Measurements from ENCODE around the gene NAPG.
"Not testable (repeated sequence)": the region's sequence is repeated elsewhere in the genome, so short reads cannot be mapped to it uniquely, and the experiment has no call there.

The NAPG gene

DNA sequence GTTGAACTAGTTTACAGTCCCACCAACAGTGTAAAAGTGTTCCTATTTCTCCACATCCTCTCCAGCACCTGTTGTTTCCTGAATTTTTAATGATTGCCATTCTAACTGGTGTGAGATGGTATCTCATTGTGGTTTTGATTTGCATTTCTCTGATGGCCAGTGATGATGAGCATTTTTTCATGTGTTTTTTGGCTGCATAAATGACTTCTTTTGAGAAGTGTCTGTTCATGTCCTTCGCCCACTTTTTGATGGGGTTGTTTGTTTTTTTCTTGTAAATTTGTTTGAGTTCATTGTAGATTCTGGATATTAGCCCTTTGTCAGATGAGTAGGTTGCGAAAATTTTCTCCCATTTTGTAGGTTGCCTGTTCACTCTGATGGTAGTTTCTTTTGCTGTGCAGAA lies 47.4 kb downstream of the NAPG start:
- not testable (repeated sequence) for H3K4me3 ChIP-seq (ENCODE audit: low read length in 2 of 2); H3K4me1 ChIP-seq (ENCODE audit: control insufficient read depth in 2 of 2, insufficient read depth in 2 of 2, low read length in 2 of 2); H3K27me3 ChIP-seq (ENCODE audit: control insufficient read depth in 2 of 2, insufficient read depth in 2 of 2, low read length in 2 of 2); H3K9me3 ChIP-seq (ENCODE audit: control insufficient read depth in 2 of 2, low read length in 2 of 2); H3K9ac ChIP-seq (ENCODE audit: low read depth in 1 of 2, low read length in 2 of 2); H3K36me3 ChIP-seq (ENCODE audit: control insufficient read depth in 2 of 2, insufficient read depth in 2 of 2, low read length in 2 of 2); H3K27ac ChIP-seq (ENCODE audit: low read depth in 2 of 2, low read length in 2 of 2)

GRCh38 chr18:10574412-10574811 lies 48.6 kb downstream of the NAPG start:
- not testable (repeated sequence) for H3K4me3 ChIP-seq (ENCODE audit: low read length in 2 of 2); H3K9ac ChIP-seq (ENCODE audit: low read depth in 1 of 2, low read length in 2 of 2); H3K4me1 ChIP-seq (ENCODE audit: control insufficient read depth in 2 of 2, insufficient read depth in 2 of 2, low read length in 2 of 2); H3K36me3 ChIP-seq (ENCODE audit: control insufficient read depth in 2 of 2, insufficient read depth in 2 of 2, low read length in 2 of 2); H3K27me3 ChIP-seq (ENCODE audit: control insufficient read depth in 2 of 2, insufficient read depth in 2 of 2, low read length in 2 of 2); H3K9me3 ChIP-seq (ENCODE audit: control insufficient read depth in 2 of 2, low read length in 2 of 2); H3K27ac ChIP-seq (ENCODE audit: low read depth in 2 of 2, low read length in 2 of 2)

- not testable (repeated sequence) for H3K27me3 ChIP-seq (ENCODE audit: control insufficient read depth in 2 of 2, insufficient read depth in 2 of 2, low read length in 2 of 2); H3K4me3 ChIP-seq (ENCODE audit: low read length in 2 of 2); H3K4me1 ChIP-seq (ENCODE audit: control insufficient read depth in 2 of 2, insufficient read depth in 2 of 2, low read length in 2 of 2); H3K27ac ChIP-seq (ENCODE audit: low read depth in 2 of 2, low read length in 2 of 2); H3K36me3 ChIP-seq (ENCODE audit: control insufficient read depth in 2 of 2, insufficient read depth in 2 of 2, low read length in 2 of 2); H3K9ac ChIP-seq (ENCODE audit: low read depth in 1 of 2, low read length in 2 of 2); H3K9me3 ChIP-seq (ENCODE audit: control insufficient read depth in 2 of 2, low read length in 2 of 2)
These were observed 52.2 kb downstream of the NAPG start for GRCh38 chr18:10577842-10578572.

- H3K9me3 ChIP-seq (ENCODE audit: control insufficient read depth in 2 of 2, low read length in 2 of 2); H3K9ac ChIP-seq (ENCODE audit: low read depth in 1 of 2, low read length in 2 of 2): not testable (repeated sequence)
These were observed 52.7 kb downstream of the NAPG start for GRCh38 chr18:10578573-10578899.

DNA sequence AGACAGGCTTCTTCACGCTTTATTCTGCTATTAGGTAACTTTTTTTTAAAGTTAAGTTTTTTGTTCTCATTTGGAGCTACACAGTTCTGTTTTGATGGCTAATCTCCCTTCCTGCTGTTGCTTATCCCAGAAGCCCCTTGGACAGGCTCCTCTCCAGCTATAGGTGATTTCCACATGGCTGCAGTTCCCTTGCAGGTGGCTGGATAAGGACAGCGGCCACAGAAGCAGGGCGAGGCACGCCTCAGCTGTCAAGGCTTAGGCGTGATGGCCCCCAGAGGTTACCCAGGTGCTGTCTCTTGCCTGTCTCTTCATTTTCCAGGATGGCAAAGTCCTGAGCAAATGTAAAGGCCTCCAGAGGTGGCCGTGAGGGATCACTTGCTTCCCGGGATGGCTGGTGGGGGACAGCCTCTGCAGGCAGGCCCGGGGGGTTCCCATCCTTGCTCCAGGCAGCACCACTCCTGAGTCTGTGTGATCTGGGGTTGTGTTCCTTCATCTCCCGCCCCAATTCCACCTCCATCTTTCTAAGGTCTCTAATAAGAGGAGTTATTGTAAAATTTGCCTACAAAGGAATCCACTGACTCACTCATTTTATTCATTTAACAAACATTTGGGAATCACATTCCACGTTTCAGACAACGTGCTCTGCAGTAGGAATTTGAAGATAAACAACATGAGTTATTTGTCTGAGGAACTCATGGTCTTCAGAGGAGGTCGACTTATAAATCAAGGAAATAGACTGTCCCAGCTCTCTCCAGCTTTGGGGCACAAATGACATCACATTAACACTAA lies 53.4 kb downstream of the NAPG start:
- Histone ChIP-seq H3K4me3 (ENCODE audit: low read length in 2 of 2) (no peak overlapping the region), H3K27ac (ENCODE audit: low read depth in 2 of 2, low read length in 2 of 2) (no peak overlapping the region), H3K9me3 (ENCODE audit: control insufficient read depth in 2 of 2, low read length in 2 of 2) (no peaks in the 10 kb centered on the region), H3K9ac (ENCODE audit: low read depth in 1 of 2, low read length in 2 of 2) (no peak overlapping the region), H3K4me1 (ENCODE audit: control insufficient read depth in 2 of 2, insufficient read depth in 2 of 2, low read length in 2 of 2) (no peaks in the 10 kb centered on the region), H3K27me3 (ENCODE audit: control insufficient read depth in 2 of 2, insufficient read depth in 2 of 2, low read length in 2 of 2) (no peaks in the 10 kb centered on the region), H3K36me3 (ENCODE audit: control insufficient read depth in 2 of 2, insufficient read depth in 2 of 2, low read length in 2 of 2) (no peaks in the 10 kb centered on the region)

More at GRCh38 chr18:10578573-10578899, 52.7 kb downstream of the NAPG start:
- H3K36me3 ChIP-seq (ENCODE audit: control insufficient read depth in 2 of 2, insufficient read depth in 2 of 2, low read length in 2 of 2); H3K4me3 ChIP-seq (ENCODE audit: low read length in 2 of 2); H3K27ac ChIP-seq (ENCODE audit: low read depth in 2 of 2, low read length in 2 of 2); H3K4me1 ChIP-seq (ENCODE audit: control insufficient read depth in 2 of 2, insufficient read depth in 2 of 2, low read length in 2 of 2); H3K27me3 ChIP-seq (ENCODE audit: control insufficient read depth in 2 of 2, insufficient read depth in 2 of 2, low read length in 2 of 2): not testable (repeated sequence)

GRCh38 chr18:10580215-10580614 lies 54.4 kb downstream of the NAPG start:
- no peaks in the 10 kb centered on the region for H3K9me3 ChIP-seq (ENCODE audit: control insufficient read depth in 2 of 2, low read length in 2 of 2)
- no peaks in the 10 kb centered on the region for H3K27me3 ChIP-seq (ENCODE audit: control insufficient read depth in 2 of 2, insufficient read depth in 2 of 2, low read length in 2 of 2)
- no peaks in the 10 kb centered on the region for H3K4me1 ChIP-seq (ENCODE audit: control insufficient read depth in 2 of 2, insufficient read depth in 2 of 2, low read length in 2 of 2)
- no peak overlapping the region for H3K9ac ChIP-seq (ENCODE audit: low read depth in 1 of 2, low read length in 2 of 2)
- H3K27ac ChIP-seq (ENCODE audit: low read depth in 2 of 2, low read length in 2 of 2) = no peak overlapping the region
- no peak overlapping the region for H3K4me3 ChIP-seq (ENCODE audit: low read length in 2 of 2)
- H3K36me3 ChIP-seq (ENCODE audit: control insufficient read depth in 2 of 2, insufficient read depth in 2 of 2, low read length in 2 of 2) = no peaks in the 10 kb centered on the region

DNA sequence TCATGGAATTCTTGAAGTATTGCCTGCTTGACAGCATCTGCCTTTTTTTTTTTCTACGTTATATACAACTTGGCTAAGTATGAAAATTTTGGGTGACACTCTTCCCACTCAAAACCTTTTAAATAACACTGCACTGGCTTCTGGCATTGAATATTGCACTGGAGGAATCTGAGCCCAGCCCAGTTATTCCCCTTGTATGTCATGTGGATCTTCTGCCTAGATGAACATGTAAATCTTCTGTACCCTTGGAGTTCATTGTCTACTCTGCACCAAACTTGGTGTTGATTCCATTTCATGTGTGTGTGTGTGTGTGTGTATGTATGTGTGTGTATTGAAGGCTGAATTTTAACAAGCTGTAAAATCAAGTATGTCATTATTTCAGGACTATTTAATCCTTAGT lies 59.4 kb downstream of the NAPG start:
- no peak overlapping the region for H3K9ac ChIP-seq (ENCODE audit: low read depth in 1 of 2, low read length in 2 of 2)
- H3K9me3 ChIP-seq (ENCODE audit: control insufficient read depth in 2 of 2, low read length in 2 of 2) = no peaks in the 10 kb centered on the region
- H3K4me1 ChIP-seq (ENCODE audit: control insufficient read depth in 2 of 2, insufficient read depth in 2 of 2, low read length in 2 of 2) = no peaks in the 10 kb centered on the region
- H3K36me3 ChIP-seq (ENCODE audit: control insufficient read depth in 2 of 2, insufficient read depth in 2 of 2, low read length in 2 of 2) = no peaks in the 10 kb centered on the region
- no peak overlapping the region for H3K4me3 ChIP-seq (ENCODE audit: low read length in 2 of 2)
- no peaks in the 10 kb centered on the region for H3K27me3 ChIP-seq (ENCODE audit: control insufficient read depth in 2 of 2, insufficient read depth in 2 of 2, low read length in 2 of 2)
- H3K27ac ChIP-seq (ENCODE audit: low read depth in 2 of 2, low read length in 2 of 2) = no peak overlapping the region

DNA sequence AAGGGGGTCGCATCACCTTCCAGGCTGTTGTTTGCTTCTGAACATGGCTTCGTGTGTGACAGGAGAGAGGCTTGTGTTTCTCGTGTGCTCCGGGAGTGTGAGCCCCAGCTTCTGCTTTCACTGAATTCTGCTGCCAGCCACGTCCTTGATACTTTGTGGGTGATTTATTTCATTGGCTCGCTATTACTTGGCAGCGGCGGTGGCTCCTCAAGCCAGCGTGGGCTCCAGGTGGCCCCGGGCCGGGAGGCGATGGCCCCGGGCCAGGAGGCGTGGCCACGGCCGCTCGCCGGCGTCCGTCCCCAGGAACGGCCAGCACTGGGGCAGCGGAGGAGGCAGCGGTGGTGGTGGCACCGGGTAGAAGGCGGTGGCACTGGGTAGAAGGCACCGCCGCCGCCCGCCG lies 63.1 kb downstream of the NAPG start:
- H3K36me3 ChIP-seq (ENCODE audit: control insufficient read depth in 2 of 2, insufficient read depth in 2 of 2, low read length in 2 of 2) = no peaks in the 10 kb centered on the region
- H3K9ac ChIP-seq (ENCODE audit: low read depth in 1 of 2, low read length in 2 of 2) = no peak overlapping the region
- H3K27me3 ChIP-seq (ENCODE audit: control insufficient read depth in 2 of 2, insufficient read depth in 2 of 2, low read length in 2 of 2) = no peaks in the 10 kb centered on the region
- no peak overlapping the region for H3K4me3 ChIP-seq (ENCODE audit: low read length in 2 of 2)
- no peaks in the 10 kb centered on the region for H3K4me1 ChIP-seq (ENCODE audit: control insufficient read depth in 2 of 2, insufficient read depth in 2 of 2, low read length in 2 of 2)
- H3K9me3 ChIP-seq (ENCODE audit: control insufficient read depth in 2 of 2, low read length in 2 of 2) = no peaks in the 10 kb centered on the region
- no peak overlapping the region for H3K27ac ChIP-seq (ENCODE audit: low read depth in 2 of 2, low read length in 2 of 2)

- no peaks in the 10 kb centered on the region for H3K27me3 ChIP-seq (ENCODE audit: control insufficient read depth in 2 of 2, insufficient read depth in 2 of 2, low read length in 2 of 2)
- H3K4me1 ChIP-seq (ENCODE audit: control insufficient read depth in 2 of 2, insufficient read depth in 2 of 2, low read length in 2 of 2) = no peaks in the 10 kb centered on the region
- no peaks in the 10 kb centered on the region for H3K36me3 ChIP-seq (ENCODE audit: control insufficient read depth in 2 of 2, insufficient read depth in 2 of 2, low read length in 2 of 2)
- H3K27ac ChIP-seq (ENCODE audit: low read depth in 2 of 2, low read length in 2 of 2) = no peak overlapping the region
- no peaks in the 10 kb centered on the region for H3K9me3 ChIP-seq (ENCODE audit: control insufficient read depth in 2 of 2, low read length in 2 of 2)
- H3K9ac ChIP-seq (ENCODE audit: low read depth in 1 of 2, low read length in 2 of 2) = no peak overlapping the region
- H3K4me3 ChIP-seq (ENCODE audit: low read length in 2 of 2) = no peak overlapping the region
These were observed 64.6 kb downstream of the NAPG start for GRCh38 chr18:10590412-10590811.

GRCh38 chr18:10591896-10592295 lies 66.1 kb downstream of the NAPG start:
- Histone ChIP-seq H3K9me3 (ENCODE audit: control insufficient read depth in 2 of 2, low read length in 2 of 2) (no peaks in the 10 kb centered on the region), H3K36me3 (ENCODE audit: control insufficient read depth in 2 of 2, insufficient read depth in 2 of 2, low read length in 2 of 2) (no peaks in the 10 kb centered on the region), H3K9ac (ENCODE audit: low read depth in 1 of 2, low read length in 2 of 2) (no peak overlapping the region), H3K4me3 (ENCODE audit: low read length in 2 of 2) (no peak overlapping the region), H3K4me1 (ENCODE audit: control insufficient read depth in 2 of 2, insufficient read depth in 2 of 2, low read length in 2 of 2) (no peaks in the 10 kb centered on the region), H3K27me3 (ENCODE audit: control insufficient read depth in 2 of 2, insufficient read depth in 2 of 2, low read length in 2 of 2) (no peaks in the 10 kb centered on the region), H3K27ac (ENCODE audit: low read depth in 2 of 2, low read length in 2 of 2) (no peak overlapping the region)

Measured in mucosa of rectum (tissue), 2 donors.